Activated CD8-positive, alpha-beta memory T cell treated with anti-CD3 and anti-CD28 coated beads for 36 hours (primary cell): ENCODE data around the gene TMEM272. TPM values are rescaled to one million over a fixed set of nuclear protein-coding genes. Genes with fewer than 3 reads are reported as not detected.

Source experiments
- CTCF ChIA-PET: fragments of 350-600 bp; sonication (Branson Sonifier 250); formaldehyde crosslinking; loops from one replicate; lab custom pipeline; 2021; ENCODE audit warnings: antibody characterized with exemption; lab: Charles Lee
- POLR2A ChIA-PET: fragments of 350-600 bp; sonication (Branson Sonifier 250); formaldehyde crosslinking; loops from one replicate; lab custom pipeline; 2021; ENCODE audit warnings: antibody characterized with exemption; lab: Charles Lee
- total RNA-seq, 2 experiments: library from RNA; stranded (reverse); gene quantifications; one replicate each; pipeline ENCODE4 v1.2.3, GENCODE V29; 2021

TMEM272 gene, protein sequence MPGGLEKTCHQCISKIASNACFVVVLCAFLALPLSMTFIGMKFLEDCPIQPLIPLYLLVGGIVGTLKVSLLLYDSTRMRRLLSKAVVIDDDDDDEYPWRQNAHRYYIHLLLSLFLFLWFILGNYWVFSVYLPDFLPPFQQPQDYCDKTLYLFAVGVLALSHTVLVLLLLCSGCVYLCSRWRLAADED
- under 1 TPM; 0.11 to 0.21 TPM for total RNA-seq

DNA sequence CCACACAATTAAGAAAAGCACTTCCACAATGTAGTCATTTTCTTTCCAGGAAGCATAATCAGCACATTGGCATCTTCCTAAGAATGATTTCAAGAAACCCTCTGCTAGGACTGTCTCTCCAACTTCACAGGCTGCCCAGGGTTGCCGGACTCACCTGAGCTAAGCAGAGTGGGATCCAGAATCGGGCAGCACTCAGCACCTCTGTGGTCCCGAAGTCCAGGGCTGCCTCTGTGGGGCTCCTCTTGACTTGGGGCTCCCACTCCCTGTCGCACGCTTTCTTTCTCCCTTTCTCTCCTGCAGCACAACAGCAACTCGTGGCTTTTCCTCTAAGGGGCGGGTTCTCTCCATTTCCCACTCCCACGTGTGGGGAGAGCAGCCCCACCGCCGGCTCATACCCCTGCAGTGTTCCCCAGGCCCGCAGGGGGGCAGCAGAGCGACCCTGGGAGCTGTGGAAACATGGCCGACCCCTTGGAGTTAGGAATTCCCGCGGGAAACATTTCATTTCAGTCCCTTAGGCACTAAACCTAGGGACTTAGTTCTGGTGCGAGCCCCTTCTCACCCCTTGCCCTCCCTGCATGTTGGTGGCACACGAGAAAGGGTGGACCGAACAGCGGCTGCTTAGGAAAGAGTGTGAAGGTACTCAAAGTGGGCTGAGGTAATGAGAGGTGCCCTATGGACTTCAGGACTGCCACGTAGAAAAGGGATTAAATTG is at the start of gene TMEM272:
TMEM272 (minus strand) TSS at position 316 of the 712 bp plus-strand sequence. CDS start 6,647 bp downstream, outside the sequence.
- ChIA-PET POLR2A (no interaction called here), CTCF (interaction anchor here (1.0 to 2.1 kb wide), 7 partner anchors 10 to 284 kb away, joined by 3 to 7 read pairs (median 3); partner anchors contain the start of gene NEK5)

DNA sequence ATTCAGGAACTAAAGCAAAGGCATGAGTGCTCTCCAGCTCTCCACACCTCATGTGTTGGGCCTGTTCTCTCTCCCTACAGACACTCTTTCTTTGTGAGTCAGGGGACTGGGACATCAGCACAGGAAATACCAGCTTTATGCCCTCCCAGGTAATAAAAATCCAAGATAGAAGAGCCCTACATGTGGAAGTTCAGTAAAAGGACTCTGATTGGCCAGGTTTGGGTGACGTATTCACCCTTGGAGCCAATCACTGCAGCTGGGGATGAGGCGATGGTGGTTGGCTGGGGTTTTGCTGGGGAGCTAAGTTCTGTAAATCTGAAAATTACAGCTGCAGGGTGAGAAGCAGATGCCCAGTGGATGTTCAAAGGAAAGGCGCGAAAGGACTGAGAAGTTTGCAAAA is 49.3 kb upstream of the TMEM272 start:
- ChIA-PET CTCF (interaction anchor here (1.1 kb wide), 1 partner anchor 67 kb away, joined by 3 read pairs; no protein-coding TSS in a partner anchor), POLR2A (no interaction called here)

DNA sequence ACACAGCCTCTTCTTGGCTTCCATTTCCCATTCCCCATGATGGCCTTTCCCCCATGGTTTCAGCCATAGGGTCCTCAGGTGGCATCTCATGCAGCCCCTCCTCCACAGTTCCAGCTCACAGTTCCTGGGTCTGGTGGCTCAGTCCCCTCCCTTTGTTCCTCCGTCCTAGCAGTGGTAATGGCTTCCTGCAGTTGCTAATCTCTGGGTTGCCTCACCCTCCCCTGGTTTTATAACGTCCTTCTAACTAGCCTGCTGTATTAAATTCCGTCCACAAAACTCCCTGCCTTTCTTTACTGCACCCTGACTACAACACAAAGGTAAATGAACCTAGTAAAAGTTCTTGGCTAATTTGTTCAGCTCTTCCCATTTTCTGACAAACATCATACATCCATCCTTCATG is 47.7 kb upstream of the TMEM272 start:
- ChIA-PET CTCF (interaction anchor here (0.6 to 1.5 kb wide), 2 partner anchors 8 to 238 kb away, joined by 3 read pairs; no protein-coding TSS in a partner anchor), POLR2A (no interaction called here)

DNA sequence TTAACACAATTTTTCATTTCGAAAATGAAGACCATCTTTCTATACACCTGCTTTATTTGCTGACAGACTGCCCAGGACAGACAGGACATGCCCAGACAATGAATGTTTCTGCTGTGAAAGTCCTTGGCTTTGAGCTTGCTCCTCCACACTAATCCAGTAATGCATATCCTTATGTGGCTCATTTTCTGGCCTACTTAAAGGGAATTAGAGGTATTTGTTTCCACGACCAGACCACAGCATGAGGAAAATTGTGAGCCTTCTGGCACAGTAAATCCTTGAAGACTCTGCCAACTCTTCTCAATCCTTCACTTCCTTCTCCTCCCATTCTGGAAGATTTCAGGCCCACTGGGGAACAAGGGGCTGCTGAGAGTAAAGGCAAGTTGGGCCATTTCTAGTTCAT is 42.5 kb upstream of the TMEM272 start:
- ChIA-PET CTCF (no interaction called here), POLR2A (no interaction called here)

DNA sequence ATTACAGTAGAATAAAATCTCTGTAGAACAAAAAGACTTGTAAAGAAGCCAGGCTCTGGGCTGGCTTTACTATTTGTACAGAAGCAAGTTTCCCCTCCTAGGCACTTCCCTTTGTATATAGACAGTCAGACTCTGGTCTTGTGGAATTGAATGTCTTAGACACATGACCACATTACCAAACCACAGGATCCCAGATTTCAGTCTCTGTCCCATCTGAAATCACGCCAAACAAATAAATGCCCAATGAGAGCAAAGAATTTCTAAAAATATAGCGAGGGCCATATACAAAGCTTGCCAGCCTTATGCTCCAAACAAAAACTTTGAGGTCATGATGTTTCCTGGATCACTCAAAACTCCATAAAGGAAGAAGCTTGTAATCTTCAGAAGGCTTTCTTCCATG is 40.7 kb upstream of the TMEM272 start:
- POLR2A ChIA-PET = no interaction called here
- CTCF ChIA-PET = no interaction called here

DNA sequence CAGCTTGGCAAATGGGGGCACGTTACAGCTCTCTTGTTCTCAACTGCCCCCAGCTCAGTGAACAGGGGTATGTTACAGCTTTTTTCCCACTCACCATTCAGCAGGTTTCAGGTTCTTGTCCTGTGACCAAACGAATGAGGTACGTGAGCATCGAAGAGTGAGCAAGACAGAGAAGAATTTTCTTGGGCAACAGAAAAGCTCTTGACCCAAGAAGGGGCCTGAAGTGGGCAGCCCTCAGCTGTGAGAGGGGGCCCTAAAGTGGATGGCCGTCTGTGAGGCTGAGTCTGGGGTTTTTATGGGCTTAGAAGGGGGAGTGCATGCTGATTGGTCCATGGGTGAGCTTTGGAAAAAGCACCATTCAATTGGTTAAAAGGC is 38.2 kb upstream of the TMEM272 start:
- ChIA-PET CTCF (no interaction called here), POLR2A (no interaction called here)

DNA sequence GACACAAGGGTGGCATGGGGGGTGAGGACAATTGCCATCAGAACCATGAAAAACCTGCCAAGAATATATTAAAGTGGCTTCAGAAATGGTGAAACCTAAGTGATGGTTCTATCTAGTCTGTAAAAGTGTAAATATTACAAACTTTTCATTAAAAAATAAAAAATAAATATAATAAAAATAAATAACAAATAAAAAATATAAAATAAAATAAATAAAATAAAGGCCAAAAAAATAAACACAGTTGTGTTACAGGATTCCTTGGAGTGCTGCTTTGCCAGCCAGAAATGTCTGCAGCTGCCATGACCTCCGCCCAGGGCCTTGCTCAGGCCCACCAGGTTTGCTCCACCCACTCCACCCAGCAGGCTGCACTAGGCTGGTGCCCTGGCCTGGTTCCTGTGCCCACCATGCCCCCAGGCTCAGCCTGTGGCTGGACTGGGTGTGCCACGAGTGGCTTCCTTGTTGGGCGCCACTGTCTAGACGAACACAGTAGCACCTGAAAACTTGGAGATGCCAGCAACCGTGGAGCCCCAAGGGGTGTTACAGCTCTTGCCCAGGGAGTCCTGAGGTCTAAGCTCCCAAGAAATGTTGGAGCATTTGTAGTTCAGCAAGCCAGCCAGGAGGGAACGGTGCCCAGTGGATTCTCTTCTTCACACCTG is 37.7 kb upstream of the TMEM272 start:
- ChIA-PET CTCF (no interaction called here), POLR2A (no interaction called here)

DNA sequence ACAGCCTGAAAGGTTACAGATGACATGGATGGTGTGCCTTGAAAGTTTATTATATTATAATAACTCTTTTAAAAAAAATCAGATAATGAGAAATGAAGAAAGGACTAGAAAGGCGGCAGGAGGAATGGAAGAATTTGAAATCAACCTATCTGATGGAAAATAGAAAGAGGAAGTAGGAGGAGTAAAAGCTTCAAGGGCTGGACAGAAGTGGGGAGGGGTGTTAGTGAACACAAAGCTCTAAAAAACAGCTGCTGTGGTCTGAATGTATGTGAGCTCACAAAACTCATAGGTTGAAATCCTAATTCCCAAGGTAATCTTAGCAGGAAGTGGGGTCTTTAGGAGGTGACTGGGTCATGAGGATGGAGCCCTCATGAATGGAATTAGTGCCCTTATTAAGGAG is 36.3 kb upstream of the TMEM272 start:
- ChIA-PET CTCF (no interaction called here), POLR2A (no interaction called here)

DNA sequence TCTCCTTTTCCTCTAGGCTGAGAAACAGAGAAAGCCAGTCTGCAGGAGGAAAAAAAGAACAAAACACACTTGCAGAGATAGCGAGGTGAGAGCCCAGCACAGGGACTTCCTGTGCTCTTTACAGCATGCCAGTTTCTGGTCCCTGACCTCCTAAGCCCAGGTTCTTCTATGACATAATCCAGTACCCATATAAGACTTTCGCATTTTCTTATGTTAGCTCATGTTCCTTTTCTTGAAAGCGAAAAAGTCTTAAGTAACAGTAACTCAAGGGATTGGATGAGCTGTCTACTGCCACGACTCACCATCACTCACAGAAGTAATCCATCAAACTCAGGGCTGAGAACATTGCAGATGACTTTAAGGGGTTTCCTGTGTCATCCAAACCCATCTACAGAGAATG is 34.2 kb upstream of the TMEM272 start:
- ChIA-PET CTCF (no interaction called here), POLR2A (no interaction called here)

DNA sequence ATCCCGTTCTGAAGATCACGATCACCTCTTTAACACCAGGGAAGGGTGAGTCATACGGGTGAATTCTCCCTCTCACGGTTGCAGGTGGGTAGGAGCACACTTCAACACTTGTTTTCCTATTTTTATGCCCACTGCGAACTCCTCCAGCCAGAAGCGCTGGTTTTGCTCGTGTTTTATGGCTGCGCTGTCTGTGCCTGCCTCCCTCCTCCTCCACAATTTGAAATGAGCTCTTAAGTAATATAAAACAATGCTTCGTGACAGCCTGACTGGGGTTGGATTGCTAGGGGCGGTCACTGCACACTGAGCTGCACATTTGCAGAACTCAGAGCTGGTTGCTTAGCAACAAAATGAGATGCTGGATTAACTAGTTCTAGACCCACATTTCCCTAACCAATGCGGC is 29.7 kb upstream of the TMEM272 start:
- ChIA-PET CTCF (interaction anchor here (0.8 kb wide), 1 partner anchor 29 kb away, joined by 3 read pairs; no protein-coding TSS in a partner anchor), POLR2A (no interaction called here)

DNA sequence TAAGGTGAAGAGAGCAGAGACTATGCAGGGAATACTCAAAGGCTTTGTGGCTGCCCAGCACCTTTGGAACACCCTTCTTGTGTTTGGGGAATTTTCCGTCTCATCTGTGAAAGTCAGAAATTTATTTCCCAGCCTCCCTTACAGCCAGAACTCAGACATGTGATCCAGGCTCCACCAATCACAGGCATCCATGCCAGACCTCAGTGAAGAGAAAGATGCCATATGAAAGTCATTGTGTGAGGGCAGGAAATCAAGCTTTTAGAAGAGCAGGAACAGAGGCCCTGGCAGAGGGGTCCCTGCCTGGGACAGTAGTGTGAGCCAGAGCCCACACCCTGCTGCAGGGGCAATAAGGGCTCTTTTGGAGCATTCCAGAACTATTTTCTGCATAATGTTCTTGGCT is 28.9 kb upstream of the TMEM272 start:
- POLR2A ChIA-PET = no interaction called here
- CTCF ChIA-PET = no interaction called here

DNA sequence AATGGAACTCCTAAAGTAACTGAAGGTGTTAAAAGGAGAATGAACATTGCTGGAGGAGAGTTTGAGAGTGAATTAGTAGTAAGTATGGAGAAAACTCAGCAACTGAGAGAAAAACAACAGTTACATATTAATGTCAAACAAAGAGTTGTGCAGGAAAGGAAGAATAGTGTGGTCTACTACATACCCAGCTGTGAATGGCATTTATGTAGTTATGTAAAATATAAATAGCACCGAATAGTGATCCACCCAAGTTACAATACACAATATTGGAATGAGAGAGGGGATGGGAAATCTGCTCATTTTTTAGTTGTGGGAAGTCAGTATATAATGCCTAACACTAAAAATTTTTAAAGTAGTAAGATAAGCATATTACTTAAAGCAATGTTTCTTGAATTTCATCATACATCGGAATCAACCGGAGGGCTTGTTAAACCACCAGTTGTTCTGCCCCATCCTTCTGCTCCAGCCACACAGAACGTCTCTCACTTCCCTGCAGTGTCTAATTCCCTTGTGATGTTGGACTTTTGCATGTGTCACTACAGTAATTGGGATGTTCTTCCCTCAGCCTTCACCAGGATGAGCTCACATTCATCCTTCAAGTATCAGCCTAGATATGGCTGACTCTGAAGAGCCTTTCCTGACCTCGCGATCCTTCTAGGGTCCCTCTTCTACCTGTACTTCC is 28.3 kb upstream of the TMEM272 start:
- POLR2A ChIA-PET = no interaction called here
- CTCF ChIA-PET = no interaction called here

DNA sequence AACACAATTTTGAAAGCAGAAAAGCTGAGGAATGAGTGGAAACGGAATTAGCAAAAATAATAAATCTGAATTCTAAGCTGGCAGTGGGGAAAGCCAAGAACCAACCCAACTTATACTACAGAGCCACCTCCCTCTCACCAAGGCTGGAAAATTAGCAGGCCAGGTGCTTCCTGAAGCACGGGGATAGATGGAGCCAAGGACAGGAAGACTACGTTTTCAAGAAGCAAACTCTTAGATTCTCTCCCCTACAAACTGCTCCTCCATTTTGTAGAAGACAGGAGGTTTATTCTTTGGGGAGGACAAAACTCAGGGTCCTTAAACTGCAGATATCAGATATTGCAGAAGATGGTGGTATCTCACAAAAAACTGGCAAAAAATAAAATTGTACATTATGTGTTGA is 25.6 kb upstream of the TMEM272 start:
- ChIA-PET CTCF (no interaction called here), POLR2A (no interaction called here)

DNA sequence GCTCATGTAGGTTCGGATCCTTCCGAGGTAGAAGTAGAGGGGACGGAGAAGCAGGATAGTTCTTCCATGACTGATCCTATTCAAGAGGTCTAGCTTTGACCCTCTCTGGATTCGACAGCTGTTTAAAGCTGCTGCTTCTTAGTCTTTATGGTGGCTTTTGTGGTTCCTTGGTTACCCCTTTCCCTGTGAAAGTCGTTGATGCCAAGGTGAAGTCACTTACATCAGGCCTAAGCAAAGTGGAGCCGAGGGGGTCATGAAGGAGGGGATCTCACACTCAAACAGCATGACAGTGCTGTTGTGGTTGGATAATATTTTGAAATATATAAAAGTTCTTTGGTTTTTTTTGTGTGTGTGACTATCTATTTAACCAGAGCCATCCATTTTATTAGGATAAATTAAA is 24.9 kb upstream of the TMEM272 start:
- CTCF ChIA-PET = no interaction called here
- POLR2A ChIA-PET = no interaction called here

DNA sequence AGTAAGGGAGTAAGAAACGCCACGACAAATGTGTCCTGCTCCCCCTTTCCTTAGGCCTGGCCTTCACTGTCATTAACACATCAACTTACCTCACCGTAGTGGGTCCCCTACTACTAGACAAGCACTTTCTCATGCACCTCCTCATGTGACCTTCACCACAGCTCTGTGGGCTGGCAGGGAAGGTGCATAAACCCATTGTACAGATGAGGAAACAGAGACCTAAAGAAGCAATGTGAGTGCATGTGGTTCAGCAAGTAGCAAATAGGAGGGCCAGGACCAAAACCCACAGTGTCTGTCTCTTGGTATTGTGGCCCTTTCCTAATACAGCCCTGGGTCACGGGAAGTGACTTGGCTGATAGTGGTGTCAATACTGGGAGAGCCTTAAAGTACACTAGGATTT is 22.1 kb upstream of the TMEM272 start:
- POLR2A ChIA-PET = no interaction called here
- CTCF ChIA-PET = no interaction called here

DNA sequence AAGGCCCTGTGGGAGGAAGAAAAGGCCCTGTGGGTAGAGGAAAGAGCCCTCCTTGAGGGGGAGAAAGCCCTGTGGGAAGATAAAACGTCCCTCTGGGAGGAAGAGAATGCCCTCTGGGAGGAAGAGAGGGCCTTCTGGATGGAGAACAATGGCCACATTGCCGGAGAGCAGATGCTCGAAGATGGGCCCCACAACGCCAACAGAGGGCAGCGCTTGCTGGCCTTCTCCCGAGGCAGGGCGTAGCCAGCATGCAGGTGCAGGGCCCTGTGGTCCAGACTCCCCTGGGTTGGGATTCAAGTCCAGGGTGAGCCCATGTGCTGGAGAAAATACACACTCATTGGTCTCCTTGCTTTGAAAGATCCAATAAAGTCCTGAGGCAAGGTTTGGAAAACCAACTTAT is 20.9 kb upstream of the TMEM272 start:
- ChIA-PET CTCF (no interaction called here), POLR2A (no interaction called here)

DNA sequence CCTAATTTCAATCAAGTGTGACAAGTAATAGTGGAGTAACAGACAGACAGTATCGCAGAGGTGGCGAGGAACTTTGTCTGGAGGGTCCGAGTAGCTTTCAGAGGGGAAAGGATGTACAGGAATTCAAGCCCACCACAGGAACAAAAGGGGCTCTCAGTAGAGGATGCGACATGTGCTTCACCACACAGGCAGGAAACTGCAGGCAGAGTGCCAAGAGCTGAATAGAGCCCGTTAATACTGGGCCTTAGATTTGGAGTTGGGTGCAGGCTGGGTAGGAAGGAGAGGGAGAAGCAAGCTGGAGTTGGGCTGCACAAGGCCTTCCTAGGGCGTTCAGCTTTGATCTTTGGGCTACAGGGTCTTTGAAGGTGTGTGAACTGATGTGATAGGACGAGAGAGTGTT is 18.0 kb upstream of the TMEM272 start:
- CTCF ChIA-PET = interaction anchor here (1.2 to 1.8 kb wide), 2 partner anchors 13 to 18 kb away, joined by 3 to 5 read pairs; partner anchors contain the start of gene TMEM272

DNA sequence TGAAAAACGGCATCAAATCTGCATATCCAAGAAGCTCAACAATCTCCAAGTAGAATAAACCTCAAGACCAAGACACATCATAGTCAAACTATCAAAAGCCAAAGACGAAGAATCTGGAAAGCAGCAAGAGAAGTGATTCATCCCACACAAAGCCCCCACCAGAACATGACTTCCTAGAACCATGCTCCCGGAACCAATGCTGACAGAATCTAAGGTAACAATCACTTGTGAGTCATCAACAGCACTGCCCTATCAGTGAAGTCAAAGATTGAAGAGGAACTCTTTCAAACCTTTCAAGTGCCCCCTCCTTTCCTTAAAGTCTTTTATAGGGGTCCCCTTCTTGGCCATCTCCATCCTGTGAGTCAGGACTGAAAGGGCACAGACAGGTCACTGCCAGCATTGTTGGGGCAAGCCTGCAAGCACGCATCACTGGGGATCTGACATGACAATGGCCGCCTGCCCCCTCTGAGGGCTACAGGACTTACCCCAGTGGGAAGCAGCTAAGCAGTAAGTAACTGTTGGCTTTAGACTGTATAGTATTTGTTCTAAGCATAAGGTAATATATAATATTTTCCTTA is 16.8 kb upstream of the TMEM272 start, which contains the start of gene CCDC70:
CCDC70 (plus strand) TSS at position 247 of the 578 bp plus-strand sequence. CDS start 3,443 bp downstream, outside the sequence.
- POLR2A ChIA-PET = no interaction called here
- CTCF ChIA-PET = interaction anchor here (1.8 kb wide), 1 partner anchor 12 kb away, joined by 5 read pairs; no protein-coding TSS in a partner anchor

More for the DNA sequence above, 18.0 kb upstream of the TMEM272 start:
- POLR2A ChIA-PET = no interaction called here

DNA sequence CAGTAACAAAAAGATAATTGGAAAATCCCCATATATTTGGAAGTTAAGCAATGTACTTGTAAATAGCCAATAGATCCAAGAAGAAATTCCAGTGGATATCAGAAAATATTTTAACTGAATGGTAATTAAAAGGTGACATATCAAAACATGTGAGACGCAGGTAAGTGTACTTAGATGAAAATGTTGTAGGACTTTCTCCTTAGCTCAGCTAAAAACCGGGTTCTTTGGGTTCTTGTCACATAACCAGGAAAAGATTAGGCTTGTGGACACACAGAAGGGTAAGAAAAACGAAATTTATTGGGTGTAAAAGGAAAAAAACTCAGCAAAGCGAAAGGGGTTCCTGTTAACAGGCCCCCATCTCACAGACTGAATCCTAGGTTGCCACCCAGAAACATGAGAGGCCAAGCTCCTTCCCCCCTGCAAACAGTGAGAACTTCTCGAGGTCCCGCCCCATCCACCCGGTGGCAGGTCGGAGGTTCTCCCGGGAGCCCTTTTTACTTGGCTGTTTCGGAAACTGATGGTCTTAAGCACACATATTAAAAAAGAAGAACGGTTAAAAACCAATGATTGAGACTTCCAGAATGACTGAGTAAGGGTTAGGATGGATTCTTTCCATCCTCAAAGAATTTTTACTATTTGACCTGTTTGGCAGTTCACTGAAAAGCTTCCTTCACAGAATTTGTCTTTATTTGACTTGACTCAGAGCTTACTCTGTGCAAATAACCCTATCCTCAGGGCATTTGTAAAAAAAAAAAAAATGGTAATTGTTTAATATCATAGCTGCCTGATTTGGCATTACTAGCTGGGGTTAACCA is 13.7 kb upstream of the TMEM272 start:
- POLR2A ChIA-PET = no interaction called here
- CTCF ChIA-PET = no interaction called here
